ENCODE measurements around the gene ADGRE2.

DNA sequence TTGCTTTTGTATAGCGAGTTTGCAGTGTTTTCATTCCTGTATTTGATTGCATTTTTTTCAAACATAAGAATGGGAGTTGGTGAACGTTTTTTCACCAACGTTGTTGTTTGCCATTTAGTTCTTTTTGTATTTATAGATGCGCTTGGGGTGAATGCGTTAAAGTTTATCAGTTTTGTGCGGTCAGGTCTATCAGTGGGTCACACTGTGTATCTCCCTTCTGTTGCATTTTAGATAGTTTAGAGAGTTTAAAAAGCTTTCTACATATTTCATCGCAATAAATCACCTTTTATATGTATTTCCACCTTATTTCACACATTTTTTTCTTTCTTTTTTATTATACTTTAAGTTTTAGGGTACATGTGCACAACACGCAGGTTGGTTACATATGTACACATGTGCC lies 40.2 kb upstream of the ADGRE2 start:
- TF ChIP-seq, protein P1, sequence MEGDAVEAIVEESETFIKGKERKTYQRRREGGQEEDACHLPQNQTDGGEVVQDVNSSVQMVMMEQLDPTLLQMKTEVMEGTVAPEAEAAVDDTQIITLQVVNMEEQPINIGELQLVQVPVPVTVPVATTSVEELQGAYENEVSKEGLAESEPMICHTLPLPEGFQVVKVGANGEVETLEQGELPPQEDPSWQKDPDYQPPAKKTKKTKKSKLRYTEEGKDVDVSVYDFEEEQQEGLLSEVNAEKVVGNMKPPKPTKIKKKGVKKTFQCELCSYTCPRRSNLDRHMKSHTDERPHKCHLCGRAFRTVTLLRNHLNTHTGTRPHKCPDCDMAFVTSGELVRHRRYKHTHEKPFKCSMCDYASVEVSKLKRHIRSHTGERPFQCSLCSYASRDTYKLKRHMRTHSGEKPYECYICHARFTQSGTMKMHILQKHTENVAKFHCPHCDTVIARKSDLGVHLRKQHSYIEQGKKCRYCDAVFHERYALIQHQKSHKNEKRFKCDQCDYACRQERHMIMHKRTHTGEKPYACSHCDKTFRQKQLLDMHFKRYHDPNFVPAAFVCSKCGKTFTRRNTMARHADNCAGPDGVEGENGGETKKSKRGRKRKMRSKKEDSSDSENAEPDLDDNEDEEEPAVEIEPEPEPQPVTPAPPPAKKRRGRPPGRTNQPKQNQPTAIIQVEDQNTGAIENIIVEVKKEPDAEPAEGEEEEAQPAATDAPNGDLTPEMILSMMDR (IDR thresholded peaks at IDR 0.05; ENCODE audit: low read depth, low read length), result no peak
- no peak for TF ChIP-seq EZH2phosphoT487 (IDR thresholded peaks at IDR 0.05; ENCODE audit: low read depth)
